ENCODE measurements around the gene ADGRL3. TPM values are rescaled to one million over a fixed set of nuclear protein-coding genes. Genes with fewer than 3 reads are reported as not detected.
"Not testable (repeated sequence)": the region's sequence is repeated elsewhere in the genome, so short reads cannot be mapped to it uniquely, and the experiment has no call there.

Gene ADGRL3
- total RNA-seq, 1 donor from 2014 or later = 18.7 TPM

- TF ChIP-seq CTCF (IDR thresholded peaks at IDR 0.05) = no peak
- Mint-ChIP-seq H3K4me1 (ENCODE audit: unreplicated experiment) (peaks cover 33% of the 10 kb centered on the region), H3K27ac (ENCODE audit: unreplicated experiment) (peak overlapping the region; percentile 25), H3K27me3 (ENCODE audit: unreplicated experiment) (peaks cover 4% of the 10 kb centered on the region), H3K9me3 (ENCODE audit: unreplicated experiment) (no peaks in the 10 kb centered on the region), H3K36me3 (ENCODE audit: unreplicated experiment) (no peaks in the 10 kb centered on the region), H3K4me3 (ENCODE audit: unreplicated experiment) (peak overlapping the region; percentile 99)
- no peak for DNase-seq (ENCODE audit: extremely low spot score, unreplicated experiment)
Observed at GRCh38 chr4:61203436-61203790, 3.3 kb downstream of the ADGRL3 start.

GRCh38 chr4:61204353-61205060, 4.4 kb downstream of the ADGRL3 start:
- H3K27me3 Mint-ChIP-seq (ENCODE audit: unreplicated experiment) = peaks cover 2% of the 10 kb centered on the region
- peaks cover 28% of the 10 kb centered on the region for H3K4me1 Mint-ChIP-seq (ENCODE audit: unreplicated experiment)
- H3K9me3 Mint-ChIP-seq (ENCODE audit: unreplicated experiment) = no peaks in the 10 kb centered on the region
- DNase-seq (ENCODE audit: extremely low spot score, unreplicated experiment) = no peak
- no peak overlapping the region for H3K27ac Mint-ChIP-seq (ENCODE audit: unreplicated experiment)
- no peaks in the 10 kb centered on the region for H3K36me3 Mint-ChIP-seq (ENCODE audit: unreplicated experiment)
- no peak overlapping the region for H3K4me3 Mint-ChIP-seq (ENCODE audit: unreplicated experiment)
- TF ChIP-seq CTCF (IDR thresholded peaks at IDR 0.05) = no peak

- Mint-ChIP-seq H3K36me3 (ENCODE audit: unreplicated experiment) (no peaks in the 10 kb centered on the region), H3K4me1 (ENCODE audit: unreplicated experiment) (peaks cover 24% of the 10 kb centered on the region), H3K27ac (ENCODE audit: unreplicated experiment) (no peak overlapping the region), H3K27me3 (ENCODE audit: unreplicated experiment) (peaks cover 2% of the 10 kb centered on the region), H3K4me3 (ENCODE audit: unreplicated experiment) (no peak overlapping the region), H3K9me3 (ENCODE audit: unreplicated experiment) (no peaks in the 10 kb centered on the region)
- no peak for DNase-seq (ENCODE audit: extremely low spot score, unreplicated experiment)
- TF ChIP-seq CTCF (IDR thresholded peaks at IDR 0.05) = no peak
Observed at GRCh38 chr4:61205066-61205465, 4.9 kb downstream of the ADGRL3 start.

GRCh38 chr4:61207156-61207555, 7.0 kb downstream of the ADGRL3 start:
- H3K27me3 Mint-ChIP-seq (ENCODE audit: unreplicated experiment); H3K4me3 Mint-ChIP-seq (ENCODE audit: unreplicated experiment); H3K27ac Mint-ChIP-seq (ENCODE audit: unreplicated experiment); H3K36me3 Mint-ChIP-seq (ENCODE audit: unreplicated experiment); H3K9me3 Mint-ChIP-seq (ENCODE audit: unreplicated experiment); DNase-seq (ENCODE audit: extremely low spot score, unreplicated experiment): not testable (repeated sequence)
- H3K4me1 Mint-ChIP-seq (ENCODE audit: unreplicated experiment) = peaks cover 36% of the 10 kb centered on the region

- no peak for TF ChIP-seq CTCF (IDR thresholded peaks at IDR 0.05)
- no peaks in the 10 kb centered on the region for H3K27me3 Mint-ChIP-seq (ENCODE audit: unreplicated experiment)
- no peaks in the 10 kb centered on the region for H3K36me3 Mint-ChIP-seq (ENCODE audit: unreplicated experiment)
- DNase-seq (ENCODE audit: extremely low spot score, unreplicated experiment) = no peak
- peaks cover 15% of the 10 kb centered on the region for H3K4me1 Mint-ChIP-seq (ENCODE audit: unreplicated experiment)
- H3K9me3 Mint-ChIP-seq (ENCODE audit: unreplicated experiment) = no peaks in the 10 kb centered on the region
- no peak overlapping the region for H3K27ac Mint-ChIP-seq (ENCODE audit: unreplicated experiment)
- no peak overlapping the region for H3K4me3 Mint-ChIP-seq (ENCODE audit: unreplicated experiment)
Observed at GRCh38 chr4:61210186-61210939, 10.2 kb downstream of the ADGRL3 start.

Measured in osteocyte (in vitro differentiated cells).